Measurements from ENCODE around the gene PRKAB2.
"Not testable (repeated sequence)": the region's sequence is repeated elsewhere in the genome, so short reads cannot be mapped to it uniquely, and the experiment has no call there.

Gene PRKAB2

GRCh38 chr1:147142886-147143285 lies 29.4 kb downstream of the PRKAB2 start:
- H3K4me2 ChIP-seq (ENCODE audit: low read length) = no peak overlapping the region
- no peaks in the 10 kb centered on the region for H3F3A ChIP-seq (ENCODE audit: control insufficient read depth, insufficient read depth)
- no peaks in the 10 kb centered on the region for H3K79me2 ChIP-seq (ENCODE audit: control insufficient read depth, low read length)
- H3K27me3 ChIP-seq (ENCODE audit: control insufficient read depth, low read length) = 0 out of 2 replicates have a peak, but pooled peaks cover 5% of the 10 kb centered on the region
- H3K36me3 ChIP-seq (ENCODE audit: control insufficient read depth, low read length) = no peaks in the 10 kb centered on the region
- H3K27ac ChIP-seq (ENCODE audit: low read depth, low read length) = no peak overlapping the region
- H3K9me2 ChIP-seq (replicated peaks; ENCODE audit: control insufficient read depth, low read length) = no peaks in the 10 kb centered on the region; the same call in 1 of the 2 replicates
- H3K4me1 ChIP-seq (ENCODE audit: control insufficient read depth, low read length) = no peaks in the 10 kb centered on the region
- no peak for TF ChIP-seq CTCF (IDR thresholded peaks at IDR 0.05; ENCODE audit: low read depth, low read length, poor library complexity, severe bottlenecking)
- TF ChIP-seq EZH2phosphoT487 (IDR thresholded peaks at IDR 0.05; ENCODE audit: borderline replicate concordance, low read length) = no peak
- no peak overlapping the region for H3K4me3 ChIP-seq (ENCODE audit: low read length)
- H4K20me1 ChIP-seq (ENCODE audit: control insufficient read depth, insufficient read depth, low read depth, low read length) = no peaks in the 10 kb centered on the region
- H3K9me3 ChIP-seq (ENCODE audit: control insufficient read depth, insufficient read depth, low read length) = no peaks in the 10 kb centered on the region

- H3F3A ChIP-seq (ENCODE audit: control insufficient read depth, insufficient read depth); H4K20me1 ChIP-seq (ENCODE audit: control insufficient read depth, insufficient read depth, low read depth, low read length); H3K4me1 ChIP-seq (ENCODE audit: control insufficient read depth, low read length); H3K9me2 ChIP-seq (replicated peaks; ENCODE audit: control insufficient read depth, low read length); H3K4me2 ChIP-seq (ENCODE audit: low read length); H3K27ac ChIP-seq (ENCODE audit: low read depth, low read length); H3K79me2 ChIP-seq (ENCODE audit: control insufficient read depth, low read length); H3K9me3 ChIP-seq (ENCODE audit: control insufficient read depth, insufficient read depth, low read length); H3K4me3 ChIP-seq (ENCODE audit: low read length); H3K27me3 ChIP-seq (ENCODE audit: control insufficient read depth, low read length); H3K36me3 ChIP-seq (ENCODE audit: control insufficient read depth, low read length): not testable (repeated sequence)
Observed at GRCh38 chr1:147130721-147131120, 41.5 kb downstream of the PRKAB2 start.

GRCh38 chr1:147129116-147129873 lies 43.0 kb downstream of the PRKAB2 start:
- H3K9me3 ChIP-seq (ENCODE audit: control insufficient read depth, insufficient read depth, low read length) = no peaks in the 10 kb centered on the region
- no peak overlapping the region for H3K27ac ChIP-seq (ENCODE audit: low read depth, low read length)
- H3K4me2 ChIP-seq (ENCODE audit: low read length) = no peak overlapping the region
- no peaks in the 10 kb centered on the region for H3K36me3 ChIP-seq (ENCODE audit: control insufficient read depth, low read length)
- peaks cover 2% of the 10 kb centered on the region; the same call in 1 of the 2 replicates for H3K27me3 ChIP-seq (ENCODE audit: control insufficient read depth, low read length)
- TF ChIP-seq EZH2phosphoT487 (IDR thresholded peaks at IDR 0.05; ENCODE audit: borderline replicate concordance, low read length) = no peak
- no peak for TF ChIP-seq CTCF (IDR thresholded peaks at IDR 0.05; ENCODE audit: low read depth, low read length, poor library complexity, severe bottlenecking)
- H4K20me1 ChIP-seq (ENCODE audit: control insufficient read depth, insufficient read depth, low read depth, low read length) = no peaks in the 10 kb centered on the region
- H3K4me3 ChIP-seq (ENCODE audit: low read length) = no peak overlapping the region
- no peaks in the 10 kb centered on the region for H3K9me2 ChIP-seq (replicated peaks; ENCODE audit: control insufficient read depth, low read length)
- H3K4me1 ChIP-seq (ENCODE audit: control insufficient read depth, low read length) = no peaks in the 10 kb centered on the region
- H3K79me2 ChIP-seq (ENCODE audit: control insufficient read depth, low read length) = no peaks in the 10 kb centered on the region
- no peaks in the 10 kb centered on the region for H3F3A ChIP-seq (ENCODE audit: control insufficient read depth, insufficient read depth)

- no peaks in the 10 kb centered on the region for H3K36me3 ChIP-seq (ENCODE audit: control insufficient read depth, low read length)
- TF ChIP-seq EZH2phosphoT487 (IDR thresholded peaks at IDR 0.05; ENCODE audit: borderline replicate concordance, low read length) (no peak), CTCF (IDR thresholded peaks at IDR 0.05; ENCODE audit: low read depth, low read length, poor library complexity, severe bottlenecking) (no peak)
- H4K20me1 ChIP-seq (ENCODE audit: control insufficient read depth, insufficient read depth, low read depth, low read length) = no peaks in the 10 kb centered on the region
- no peaks in the 10 kb centered on the region for H3K79me2 ChIP-seq (ENCODE audit: control insufficient read depth, low read length)
- peaks cover 1% of the 10 kb centered on the region; the same call in 1 of the 2 replicates for H3K27me3 ChIP-seq (ENCODE audit: control insufficient read depth, low read length)
- no peaks in the 10 kb centered on the region for H3K9me2 ChIP-seq (replicated peaks; ENCODE audit: control insufficient read depth, low read length)
- H3K9me3 ChIP-seq (ENCODE audit: control insufficient read depth, insufficient read depth, low read length) = no peaks in the 10 kb centered on the region
- H3F3A ChIP-seq (ENCODE audit: control insufficient read depth, insufficient read depth) = no peaks in the 10 kb centered on the region
- no peak overlapping the region for H3K4me2 ChIP-seq (ENCODE audit: low read length)
- no peak overlapping the region for H3K4me3 ChIP-seq (ENCODE audit: low read length)
- no peaks in the 10 kb centered on the region for H3K4me1 ChIP-seq (ENCODE audit: control insufficient read depth, low read length)
- no peak overlapping the region for H3K27ac ChIP-seq (ENCODE audit: low read depth, low read length)
Observed at GRCh38 chr1:147124266-147124665, 48.0 kb downstream of the PRKAB2 start.
